ENCODE data around the gene IFNK. TPM values are rescaled to one million over a fixed set of nuclear protein-coding genes. Genes with fewer than 3 reads are reported as not detected.

The IFNK gene
- total RNA-seq, 1 donor from 2014 or later = not detected

DNA sequence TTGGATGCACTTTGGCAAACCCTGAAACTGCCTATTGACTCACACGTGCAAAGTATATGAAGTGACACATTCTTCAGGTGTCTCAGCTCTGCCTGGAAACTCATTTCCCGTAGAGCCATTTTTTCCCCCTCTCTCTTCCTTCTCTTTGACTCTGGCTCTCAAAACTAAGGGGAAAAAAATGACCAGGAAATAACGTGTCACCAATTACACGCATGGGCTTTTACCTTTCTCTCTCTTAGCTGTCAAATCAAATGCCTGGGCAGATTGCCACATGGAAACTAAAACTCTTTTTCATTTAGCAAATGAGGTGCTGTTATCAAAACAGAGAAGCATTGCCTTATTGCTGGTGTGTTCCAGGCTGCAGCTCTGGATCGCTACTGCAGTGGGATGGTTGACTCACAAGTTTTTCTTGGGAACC lies 18.3 kb upstream of the IFNK start:
- H3K4me3 ChIP-seq (ENCODE audit: low read depth, low read length) = no peak overlapping the region
- TF ChIP-seq, protein P1, sequence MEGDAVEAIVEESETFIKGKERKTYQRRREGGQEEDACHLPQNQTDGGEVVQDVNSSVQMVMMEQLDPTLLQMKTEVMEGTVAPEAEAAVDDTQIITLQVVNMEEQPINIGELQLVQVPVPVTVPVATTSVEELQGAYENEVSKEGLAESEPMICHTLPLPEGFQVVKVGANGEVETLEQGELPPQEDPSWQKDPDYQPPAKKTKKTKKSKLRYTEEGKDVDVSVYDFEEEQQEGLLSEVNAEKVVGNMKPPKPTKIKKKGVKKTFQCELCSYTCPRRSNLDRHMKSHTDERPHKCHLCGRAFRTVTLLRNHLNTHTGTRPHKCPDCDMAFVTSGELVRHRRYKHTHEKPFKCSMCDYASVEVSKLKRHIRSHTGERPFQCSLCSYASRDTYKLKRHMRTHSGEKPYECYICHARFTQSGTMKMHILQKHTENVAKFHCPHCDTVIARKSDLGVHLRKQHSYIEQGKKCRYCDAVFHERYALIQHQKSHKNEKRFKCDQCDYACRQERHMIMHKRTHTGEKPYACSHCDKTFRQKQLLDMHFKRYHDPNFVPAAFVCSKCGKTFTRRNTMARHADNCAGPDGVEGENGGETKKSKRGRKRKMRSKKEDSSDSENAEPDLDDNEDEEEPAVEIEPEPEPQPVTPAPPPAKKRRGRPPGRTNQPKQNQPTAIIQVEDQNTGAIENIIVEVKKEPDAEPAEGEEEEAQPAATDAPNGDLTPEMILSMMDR (conservative IDR thresholded peaks at IDR 0.05; ENCODE audit: low read depth, low read length) = no peak
- DNase-seq (ENCODE audit: low read depth) = no peak

DNA sequence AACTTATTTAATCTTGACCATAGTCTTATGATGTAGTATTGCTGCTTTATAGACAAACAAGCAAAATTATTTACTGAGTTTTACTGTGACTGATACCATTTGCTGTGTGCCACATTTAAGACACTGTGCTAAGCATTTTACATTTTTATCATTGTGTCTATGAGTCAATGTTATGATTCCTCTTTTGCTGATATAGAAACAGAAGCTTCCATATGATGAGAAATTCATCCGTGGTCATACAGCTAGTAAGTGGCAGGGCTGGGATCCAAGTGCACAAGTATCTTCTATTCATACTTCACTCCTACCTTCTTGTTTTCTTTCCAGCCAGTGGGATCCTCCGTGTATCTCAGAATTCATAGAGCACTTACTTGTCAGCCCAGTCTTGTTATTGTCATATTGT lies 17.1 kb upstream of the IFNK start:
- no peak for DNase-seq (ENCODE audit: low read depth)
- H3K4me3 ChIP-seq (ENCODE audit: low read depth, low read length) = no peak overlapping the region
- TF ChIP-seq, protein P1 (conservative IDR thresholded peaks at IDR 0.05; ENCODE audit: low read depth, low read length) = no peak

DNA sequence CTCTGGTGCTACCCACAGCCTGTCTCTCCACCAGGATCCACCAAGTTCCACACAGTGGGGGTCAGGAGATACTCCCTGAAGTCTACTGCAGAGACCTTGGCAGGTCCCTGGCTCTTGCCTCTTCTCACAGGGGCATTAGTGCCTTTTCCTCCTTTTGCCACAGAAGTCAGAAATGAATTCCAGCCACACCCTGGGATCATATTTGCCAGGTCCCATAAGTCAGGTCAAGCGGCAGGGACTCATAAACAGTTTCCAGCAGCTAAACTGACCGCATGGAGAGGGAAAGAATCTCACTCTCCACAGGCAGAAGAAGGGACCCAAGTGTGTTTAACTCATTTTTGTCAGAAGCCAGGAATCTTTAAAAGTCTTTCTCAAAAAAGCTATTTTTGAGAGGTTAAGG lies 13.3 kb upstream of the IFNK start:
- TF ChIP-seq, protein P1 (conservative IDR thresholded peaks at IDR 0.05; ENCODE audit: low read depth, low read length) = no peak
- DNase-seq (ENCODE audit: low read depth) = no peak
- no peak overlapping the region for H3K4me3 ChIP-seq (ENCODE audit: low read depth, low read length)

DNA sequence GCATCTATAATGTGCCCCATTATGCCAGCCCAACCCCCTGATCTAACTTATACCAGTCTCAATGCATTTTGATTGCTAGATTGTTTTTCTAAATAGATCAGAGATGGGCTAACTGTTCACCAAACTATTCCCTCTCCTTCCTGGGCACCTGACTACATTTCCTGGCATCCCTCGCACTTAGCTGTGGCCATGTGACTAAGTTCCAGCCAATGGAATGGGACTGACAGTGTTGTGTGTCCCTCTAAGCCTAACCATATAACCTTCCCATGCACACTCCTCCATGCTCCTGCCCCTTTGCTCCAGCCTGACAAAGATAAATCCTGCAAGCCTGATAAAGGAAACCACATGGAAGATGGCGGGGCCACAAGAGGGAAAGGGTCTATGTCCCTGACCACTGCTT lies 12.3 kb upstream of the IFNK start:
- DNase-seq (ENCODE audit: low read depth) = no peak
- TF ChIP-seq, protein P1 (conservative IDR thresholded peaks at IDR 0.05; ENCODE audit: low read depth, low read length) = no peak
- no peak overlapping the region for H3K4me3 ChIP-seq (ENCODE audit: low read depth, low read length)

DNA sequence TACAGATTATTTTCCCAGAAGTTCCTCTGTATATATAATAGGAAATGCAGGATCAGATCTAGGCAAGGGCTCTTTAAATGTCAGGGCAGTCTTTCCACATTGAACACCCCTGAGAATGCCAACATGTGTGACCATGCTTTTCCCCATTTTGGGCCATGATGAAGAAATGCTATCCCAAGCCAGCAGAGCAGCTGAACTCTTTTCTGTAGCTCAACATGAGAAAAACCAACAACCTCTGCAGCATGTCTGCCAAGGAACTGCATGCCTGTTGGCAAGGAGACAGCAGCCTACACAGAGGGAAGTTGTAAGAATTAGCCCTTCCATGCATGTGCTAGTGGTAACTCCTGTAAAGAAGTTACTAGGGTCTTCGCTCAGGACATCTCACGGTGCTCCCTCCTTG lies 9.5 kb upstream of the IFNK start:
- TF ChIP-seq, protein P1 (conservative IDR thresholded peaks at IDR 0.05; ENCODE audit: low read depth, low read length) = no peak
- no peak for DNase-seq (ENCODE audit: low read depth)
- no peak overlapping the region for H3K4me3 ChIP-seq (ENCODE audit: low read depth, low read length)

DNA sequence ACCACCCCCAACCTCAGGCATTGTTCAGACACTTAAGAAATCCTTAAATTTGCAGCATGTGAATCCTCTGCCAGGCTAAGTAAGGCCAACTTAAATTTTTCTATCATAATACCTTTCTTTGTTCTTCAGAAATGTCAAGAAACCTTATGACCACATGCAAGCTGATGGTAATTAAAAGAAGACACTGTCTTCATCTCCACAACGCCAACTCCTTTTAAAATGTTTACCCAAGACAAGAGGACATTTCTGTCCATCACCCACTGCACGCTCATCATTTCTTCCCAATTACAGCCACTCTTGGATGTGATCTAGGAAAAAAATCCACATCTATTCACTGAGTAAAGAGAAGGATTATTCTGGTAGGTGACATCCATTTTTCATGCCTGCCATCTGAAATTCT lies 6.1 kb upstream of the IFNK start:
- TF ChIP-seq, protein P1 (conservative IDR thresholded peaks at IDR 0.05; ENCODE audit: low read depth, low read length) = no peak
- H3K4me3 ChIP-seq (ENCODE audit: low read depth, low read length) = no peak overlapping the region
- no peak for DNase-seq (ENCODE audit: low read depth)

DNA sequence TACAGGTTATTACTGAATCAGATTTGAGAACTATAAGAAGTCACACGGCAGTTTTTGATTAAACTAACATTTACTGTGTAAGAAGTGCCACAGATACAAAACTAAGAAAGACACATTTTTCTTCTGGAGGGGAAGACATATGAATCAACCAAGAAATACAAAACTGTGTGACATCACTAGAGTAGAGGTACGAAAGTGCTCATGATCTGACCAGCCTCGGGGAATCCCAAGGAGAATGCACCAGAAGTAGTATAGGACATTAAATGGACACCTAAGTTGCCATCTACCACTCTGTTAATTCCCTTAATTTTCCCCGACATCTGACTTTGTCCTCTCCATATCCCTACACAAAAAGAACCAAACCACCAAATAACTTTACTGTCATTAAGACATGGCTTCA lies 5.3 kb upstream of the IFNK start:
- TF ChIP-seq, protein P1 (conservative IDR thresholded peaks at IDR 0.05; ENCODE audit: low read depth, low read length) = no peak
- H3K4me3 ChIP-seq (ENCODE audit: low read depth, low read length) = no peak overlapping the region
- no peak for DNase-seq (ENCODE audit: low read depth)

Data from epithelial cell of proximal tubule (primary cell).